Body of pancreas (tissue), 4 donors: ENCODE measurements around the gene SPTB. TPM values are rescaled to one million over a fixed set of nuclear protein-coding genes. Genes with fewer than 3 reads are reported as not detected.
A peak's percentile ranks its signal among the peaks of the same experiment; 100 is the strongest.

Experiments used
- ATAC-seq: fragments of 150-250 bp; one replicate; pipeline ENCODE4 v1.9.1; 2016
- DNase-seq, 4 donors: peaks; one replicate each; pipeline ENCODE4 v3.0.0-alpha.2; 2019
- H3K27ac ChIP-seq, 4 donors: fragments of 200-600 bp; sonication (generic); 1 replicate in 3 of 4; 2 replicates in 1 of 4; pipeline versions ENCODE4 v1.5.1 to v1.6.1; 2016 to 2019; ENCODE audit warnings: mild to moderate bottlenecking in 1 of 4, mixed read lengths in 1 of 4, moderate library complexity in 1 of 4
- H3K27me3 ChIP-seq, 2 donors: fragments of 200-600 bp; sonication (generic); one replicate each; pipeline ENCODE4 v1.6.0; 2016; ENCODE audit warnings: mild to moderate bottlenecking in 1 of 2
- H3K36me3 ChIP-seq, 2 donors: fragments of 200-600 bp; sonication (generic); replicated peaks in 1 of 2; 2 replicates each; pipeline ENCODE4 v1.5.1; 2016; ENCODE audit warnings: low read depth in 2 of 2; ENCODE audit not compliant: insufficient read depth in 1 of 2
- H3K4me1 ChIP-seq: fragments of 200-600 bp; sonication (generic); one replicate; pipeline ENCODE4 v1.6.0; 2016
- H3K4me3 ChIP-seq, 2 donors: fragments of 200-600 bp; sonication (generic); 1 replicate in 1 of 2; 2 replicates in 1 of 2; pipeline ENCODE4 v1.5.1; 2016 to 2019
- H3K9me3 ChIP-seq, 3 donors: fragments of 200-600 bp; sonication (generic); 1 replicate in 2 of 3; 2 replicates in 1 of 3; pipeline ENCODE4 v1.5.1; 2016
- POLR2A ChIP-seq, 3 donors: fragments of 450-650 bp; IDR thresholded peaks; one replicate each; pipeline ENCODE4 v1.6.1; 2016; ENCODE audit warnings: antibody characterized with exemption in 3 of 3, mild to moderate bottlenecking in 2 of 3
- WGBS, 2 donors: methylation state at CpG; one replicate each; pipeline ENCODE4 v1.1.5; 2017; 5-methylcytosine and 5-hydroxymethylcytosine counted together
- intact Hi-C: fragments of 100-400 bp; cut with DNase I; formaldehyde crosslinking; loops from one replicate; pipeline ENCODE4 v1.15.1; 2023
- total RNA-seq, 2 donors: library from RNA; depleted of rRNA; stranded (reverse); fragments of >200 nt; gene quantifications; one replicate each; pipeline ENCODE4 v1.1.0, GENCODE V29; 2016
- TF ChIP-seq, protein P1 (sequence below), 7 experiments: fragments of 450-650 bp in 4 of 7; fragments of 200-600 bp in 3 of 7; sonication (generic) in 3 of 7; IDR thresholded peaks; one replicate each; pipeline ENCODE4 v1.5.1; 2016 to 2019; ENCODE audit warnings: antibody characterized with exemption in 7 of 7

The SPTB gene
- total RNA-seq, 2 donors from 2014 or later: 3.4 to 8.6 TPM

DNA sequence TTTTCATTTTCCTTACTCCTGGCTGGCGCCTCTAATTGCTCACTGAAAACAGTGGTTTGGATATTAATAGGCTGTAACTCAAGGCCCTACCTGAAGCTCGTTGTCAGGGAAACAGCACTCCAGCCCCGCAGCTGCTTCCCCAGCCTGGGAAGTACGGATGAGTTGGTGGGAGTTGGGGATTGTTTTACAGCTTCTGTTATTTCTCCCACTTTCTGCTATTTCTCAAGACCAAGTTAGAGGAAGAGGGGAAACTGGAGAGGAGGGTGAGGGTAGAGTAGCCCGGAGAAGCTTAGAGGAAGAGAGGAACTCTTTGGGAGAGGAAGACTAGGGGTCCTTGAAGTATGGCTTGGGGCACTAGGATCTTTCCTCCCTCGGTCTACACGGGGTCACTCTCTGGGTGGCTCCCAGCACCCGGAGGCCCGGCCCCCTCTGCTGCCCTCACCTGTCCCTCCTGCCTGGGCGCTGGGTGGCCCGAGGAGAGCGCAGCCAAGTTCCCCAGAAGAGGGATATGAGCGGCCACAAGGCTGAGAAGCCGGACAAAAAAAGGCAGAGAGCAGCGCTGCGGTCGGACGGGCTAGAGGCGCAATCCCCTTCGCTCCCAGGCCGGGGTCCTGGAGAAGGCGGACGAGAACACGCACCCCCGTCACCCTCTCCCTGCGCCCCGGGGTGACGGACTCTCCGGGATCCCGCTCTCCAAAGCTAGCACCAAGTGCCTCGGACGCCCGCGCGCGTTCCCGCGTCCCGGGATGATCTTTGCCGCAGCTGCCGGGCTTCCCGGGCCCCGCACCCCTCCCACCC is 671 bp downstream of the SPTB start:
- Histone ChIP-seq H3K27ac (peak overlapping the region in 3 of 4 donors; percentile 31 to 69 (median 67)), H3K4me3 (peak overlapping the region; percentile 26 to 62), H3K9me3 (no peaks in the 10 kb centered on the region), H3K36me3 (no peaks in the 10 kb centered on the region), H3K4me1 (peaks cover 18% of the 10 kb centered on the region), H3K27me3 (no peaks in the 10 kb centered on the region)
- TF ChIP-seq POLR2A (IDR thresholded peaks at IDR 0.05): no peak
- TF ChIP-seq, protein P1, sequence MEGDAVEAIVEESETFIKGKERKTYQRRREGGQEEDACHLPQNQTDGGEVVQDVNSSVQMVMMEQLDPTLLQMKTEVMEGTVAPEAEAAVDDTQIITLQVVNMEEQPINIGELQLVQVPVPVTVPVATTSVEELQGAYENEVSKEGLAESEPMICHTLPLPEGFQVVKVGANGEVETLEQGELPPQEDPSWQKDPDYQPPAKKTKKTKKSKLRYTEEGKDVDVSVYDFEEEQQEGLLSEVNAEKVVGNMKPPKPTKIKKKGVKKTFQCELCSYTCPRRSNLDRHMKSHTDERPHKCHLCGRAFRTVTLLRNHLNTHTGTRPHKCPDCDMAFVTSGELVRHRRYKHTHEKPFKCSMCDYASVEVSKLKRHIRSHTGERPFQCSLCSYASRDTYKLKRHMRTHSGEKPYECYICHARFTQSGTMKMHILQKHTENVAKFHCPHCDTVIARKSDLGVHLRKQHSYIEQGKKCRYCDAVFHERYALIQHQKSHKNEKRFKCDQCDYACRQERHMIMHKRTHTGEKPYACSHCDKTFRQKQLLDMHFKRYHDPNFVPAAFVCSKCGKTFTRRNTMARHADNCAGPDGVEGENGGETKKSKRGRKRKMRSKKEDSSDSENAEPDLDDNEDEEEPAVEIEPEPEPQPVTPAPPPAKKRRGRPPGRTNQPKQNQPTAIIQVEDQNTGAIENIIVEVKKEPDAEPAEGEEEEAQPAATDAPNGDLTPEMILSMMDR (IDR thresholded peaks at IDR 0.05): no peak
- ATAC-seq: peak; percentile 25
- intact Hi-C loops: no loop called here
- 4 to 7% methylated on average over 24 to 42 of the region's 43 CpGs for WGBS, 2 donors
- peak; percentile 9 to 54 (median 18) for DNase-seq

DNA sequence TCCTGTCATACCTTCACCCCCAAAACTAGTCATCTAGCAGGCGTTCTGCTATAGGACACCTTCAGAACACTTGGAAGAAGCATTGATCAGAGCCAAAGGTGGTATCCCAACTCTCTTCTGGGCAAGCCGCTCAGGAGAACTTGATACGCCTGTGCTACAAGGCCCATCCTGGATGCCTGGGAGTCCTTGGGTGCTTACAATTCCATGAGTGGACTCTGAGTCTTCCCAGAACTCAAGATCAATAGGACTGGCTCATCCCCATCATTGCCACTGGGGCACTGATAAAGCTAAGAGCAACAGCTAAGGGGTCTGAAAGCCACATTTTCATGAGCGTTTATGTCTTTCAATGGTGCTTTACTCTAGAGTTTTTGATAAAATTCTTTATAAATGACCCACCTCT is 1.9 kb downstream of the SPTB start:
- Histone ChIP-seq H3K4me1 (peaks cover 18% of the 10 kb centered on the region), H3K9me3 (no peaks in the 10 kb centered on the region), H3K27me3 (no peaks in the 10 kb centered on the region), H3K27ac (no peak overlapping the region), H3K36me3 (no peaks in the 10 kb centered on the region), H3K4me3 (no peak overlapping the region)
- WGBS, 2 donors: 89 to 96% methylated on average over 4 of the region's 4 CpGs
- DNase-seq (no peak), ATAC-seq (no peak)
- intact Hi-C loops: no loop called here
- TF ChIP-seq, protein P1 (IDR thresholded peaks at IDR 0.05): no peak
- no peak for TF ChIP-seq POLR2A (IDR thresholded peaks at IDR 0.05)

DNA sequence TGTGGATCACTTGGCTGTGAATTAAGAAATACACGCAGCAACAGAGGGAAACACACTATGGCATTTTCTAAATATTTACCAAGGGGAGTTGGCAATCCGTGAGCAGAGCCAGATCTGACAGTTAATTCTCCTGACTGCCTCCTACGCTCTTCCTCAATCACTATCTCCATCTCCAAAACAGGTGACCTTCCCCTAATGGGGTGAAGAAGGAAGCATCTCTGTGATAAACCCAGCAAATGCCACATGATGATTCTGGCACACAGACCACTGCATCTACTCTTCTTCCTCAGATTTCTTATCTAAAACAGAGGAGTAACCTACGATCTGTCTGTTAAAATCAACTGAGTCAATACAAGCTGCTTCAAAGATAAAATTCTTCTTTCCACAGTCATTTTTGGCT is 4.4 kb downstream of the SPTB start:
- Histone ChIP-seq H3K4me1 (peaks cover 10% of the 10 kb centered on the region), H3K27ac (no peak overlapping the region), H3K36me3 (no peaks in the 10 kb centered on the region), H3K4me3 (no peak overlapping the region), H3K9me3 (no peaks in the 10 kb centered on the region), H3K27me3 (no peaks in the 10 kb centered on the region)
- TF ChIP-seq, protein P1 (IDR thresholded peaks at IDR 0.05): no peak
- TF ChIP-seq POLR2A (IDR thresholded peaks at IDR 0.05): no peak
- ATAC-seq (no peak), DNase-seq (no peak)
- WGBS, 2 donors: 68 to 69% methylated on average over 4 of the region's 4 CpGs
- intact Hi-C loops: no loop called here

DNA sequence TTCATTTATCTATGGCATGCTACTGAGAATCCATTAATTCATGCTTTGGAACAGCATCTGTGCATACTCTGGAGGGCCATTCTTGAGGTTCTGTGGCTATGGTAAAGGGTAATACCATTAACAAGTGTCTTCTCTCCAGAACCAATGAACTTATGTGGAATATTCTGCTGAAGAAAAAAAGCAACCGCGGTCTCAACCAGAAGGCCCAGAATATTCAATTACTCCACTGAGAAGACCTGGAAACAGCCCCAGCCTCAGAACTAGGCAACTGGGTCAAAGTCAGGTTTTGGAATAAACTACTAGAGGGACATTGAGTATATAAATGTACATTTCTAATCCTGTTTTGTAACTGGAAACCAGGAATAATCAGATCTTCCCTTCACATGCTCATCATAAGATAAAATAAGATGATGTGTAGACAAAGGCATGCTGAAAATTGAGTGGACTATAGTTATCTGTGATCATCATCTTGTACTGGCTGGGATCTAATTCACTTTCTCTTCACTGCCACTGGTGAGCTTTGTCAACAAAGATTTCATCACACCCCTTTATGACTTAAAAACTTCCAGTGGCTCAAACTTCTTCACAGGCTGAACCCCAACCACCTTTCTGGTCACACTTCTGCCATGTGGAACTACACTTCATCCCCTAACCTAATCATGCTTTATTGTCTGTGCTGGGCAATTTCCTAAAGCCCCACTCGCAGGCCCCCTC is 6.0 kb downstream of the SPTB start:
- intact Hi-C loops: no loop called here
- Histone ChIP-seq H3K27ac (no peak overlapping the region), H3K4me3 (no peak overlapping the region), H3K9me3 (no peaks in the 10 kb centered on the region), H3K27me3 (no peaks in the 10 kb centered on the region), H3K36me3 (no peaks in the 10 kb centered on the region), H3K4me1 (peaks cover 3% of the 10 kb centered on the region)
- ATAC-seq: no peak
- no peak for DNase-seq
- WGBS, 2 donors: 71 to 72% methylated on average over 3 of the region's 3 CpGs
- TF ChIP-seq, protein P1 (IDR thresholded peaks at IDR 0.05): no peak
- no peak for TF ChIP-seq POLR2A (IDR thresholded peaks at IDR 0.05)
